Thyroid gland (tissue), 4 donors: Measurements from ENCODE around the gene RAI1.
A peak's percentile ranks its signal among the peaks of the same experiment; 100 is the strongest.

Source experiments
- POLR2A ChIP-seq, 2 donors: fragments of 450-650 bp; IDR thresholded peaks; one replicate each; pipeline ENCODE4 v1.6.1; 2017; ENCODE audit warnings: antibody characterized with exemption in 2 of 2, mild to moderate bottlenecking in 2 of 2, moderate library complexity in 1 of 2
- TF ChIP-seq, protein P1 (sequence below), 6 experiments: fragments of 200-600 bp in 3 of 6; fragments of 450-650 bp in 3 of 6; sonication (generic) in 3 of 6; IDR thresholded peaks; one replicate each; pipeline ENCODE4 v1.5.1; 2016 to 2019; ENCODE audit warnings: antibody characterized with exemption in 6 of 6, mild to moderate bottlenecking in 2 of 6, inconsistent platforms in 1 of 6, moderate library complexity in 1 of 6

DNA sequence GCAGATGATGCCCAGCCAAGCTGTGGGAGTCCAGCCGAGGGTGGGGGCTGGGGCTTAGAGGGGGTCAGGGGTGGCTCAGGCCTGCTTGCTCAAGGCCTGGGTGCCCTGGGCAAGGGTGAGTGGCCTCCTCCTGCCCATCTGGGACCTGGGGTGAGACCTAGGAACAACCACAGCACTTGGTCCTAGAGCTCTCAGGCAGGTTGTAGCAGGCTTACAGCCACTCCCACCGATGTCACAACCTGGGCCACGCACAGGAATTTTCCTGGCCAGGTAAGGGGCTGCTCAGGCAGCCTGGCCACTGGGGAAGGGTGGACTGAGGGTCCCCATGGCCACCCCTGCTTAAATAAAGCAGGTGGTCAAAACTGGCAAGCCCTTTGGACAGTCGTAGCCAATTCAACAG, 161.8 kb downstream of the RAI1 start:
- TF ChIP-seq, protein P1, sequence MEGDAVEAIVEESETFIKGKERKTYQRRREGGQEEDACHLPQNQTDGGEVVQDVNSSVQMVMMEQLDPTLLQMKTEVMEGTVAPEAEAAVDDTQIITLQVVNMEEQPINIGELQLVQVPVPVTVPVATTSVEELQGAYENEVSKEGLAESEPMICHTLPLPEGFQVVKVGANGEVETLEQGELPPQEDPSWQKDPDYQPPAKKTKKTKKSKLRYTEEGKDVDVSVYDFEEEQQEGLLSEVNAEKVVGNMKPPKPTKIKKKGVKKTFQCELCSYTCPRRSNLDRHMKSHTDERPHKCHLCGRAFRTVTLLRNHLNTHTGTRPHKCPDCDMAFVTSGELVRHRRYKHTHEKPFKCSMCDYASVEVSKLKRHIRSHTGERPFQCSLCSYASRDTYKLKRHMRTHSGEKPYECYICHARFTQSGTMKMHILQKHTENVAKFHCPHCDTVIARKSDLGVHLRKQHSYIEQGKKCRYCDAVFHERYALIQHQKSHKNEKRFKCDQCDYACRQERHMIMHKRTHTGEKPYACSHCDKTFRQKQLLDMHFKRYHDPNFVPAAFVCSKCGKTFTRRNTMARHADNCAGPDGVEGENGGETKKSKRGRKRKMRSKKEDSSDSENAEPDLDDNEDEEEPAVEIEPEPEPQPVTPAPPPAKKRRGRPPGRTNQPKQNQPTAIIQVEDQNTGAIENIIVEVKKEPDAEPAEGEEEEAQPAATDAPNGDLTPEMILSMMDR (IDR thresholded peaks at IDR 0.05), result no peak
- TF ChIP-seq POLR2A (IDR thresholded peaks at IDR 0.05), result peak in 1 of 2 donors; percentile 36
